Duodenal mucosa (tissue), 2 donors: ENCODE data around the gene TTC36.
"Not testable (repeated sequence)": the region's sequence is repeated elsewhere in the genome, so short reads cannot be mapped to it uniquely, and the experiment has no call there.

Experiments
- H3K27ac ChIP-seq: one replicate; pipeline ENCODE4 v1.7.0; 2013; ENCODE audit warnings: low read depth, low read length
- H3K27me3 ChIP-seq, 2 donors: one replicate each; pipeline ENCODE4 v1.7.0; 2013; ENCODE audit warnings: low read length in 2 of 2, control low read depth in 1 of 2; ENCODE audit not compliant: insufficient read depth in 2 of 2, control insufficient read depth in 1 of 2
- H3K36me3 ChIP-seq, 2 donors: one replicate each; pipeline ENCODE4 v1.7.0; 2013; ENCODE audit warnings: low read length in 2 of 2, control low read depth in 1 of 2; ENCODE audit not compliant: insufficient read depth in 2 of 2, control insufficient read depth in 1 of 2
- H3K4me1 ChIP-seq, 2 donors: one replicate each; pipeline ENCODE4 v1.7.0; 2013; ENCODE audit warnings: low read length in 2 of 2, control low read depth in 1 of 2; ENCODE audit not compliant: insufficient read depth in 2 of 2, control insufficient read depth in 1 of 2
- H3K4me3 ChIP-seq, 2 donors: one replicate each; pipeline ENCODE4 v1.7.0; 2013; ENCODE audit warnings: low read length in 2 of 2, low read depth in 1 of 2
- H3K9ac ChIP-seq, 2 donors: one replicate each; pipeline ENCODE4 v1.7.0; 2013; ENCODE audit warnings: low read length in 2 of 2, low read depth in 1 of 2
- H3K9me3 ChIP-seq, 2 donors: one replicate each; pipeline ENCODE4 v1.7.0; 2013; ENCODE audit warnings: low read length in 2 of 2, control low read depth in 1 of 2; ENCODE audit not compliant: control insufficient read depth in 1 of 2

TTC36 gene

DNA sequence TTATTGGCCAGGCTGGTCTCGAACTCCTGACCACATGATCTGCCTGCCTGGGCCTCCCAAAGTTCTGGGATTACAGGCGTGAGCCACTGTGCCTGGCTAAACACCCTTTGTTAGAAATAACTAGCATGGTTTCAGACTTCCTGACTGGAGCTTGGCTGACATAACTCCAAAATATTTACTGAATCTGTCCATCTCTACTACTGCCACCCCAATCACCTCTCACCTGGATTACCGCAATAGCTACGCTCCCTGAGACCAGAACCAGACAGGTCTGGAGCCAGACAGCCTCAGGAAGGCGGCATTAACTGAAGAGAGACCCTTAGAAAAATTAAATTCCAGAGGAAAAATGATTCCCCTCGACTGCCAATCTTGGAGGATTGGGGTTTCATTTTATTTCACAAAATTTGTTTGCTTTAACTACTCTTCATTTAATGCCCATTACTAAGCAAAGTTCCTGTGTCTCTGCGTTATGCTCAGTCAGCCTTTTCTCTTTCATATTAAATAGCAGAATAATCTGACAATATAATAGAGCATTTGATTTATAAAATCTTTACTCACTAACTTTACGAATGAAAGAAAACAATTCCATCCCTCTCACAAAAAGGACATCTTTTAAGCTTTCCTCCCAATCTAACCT is 16.9 kb downstream of the TTC36 start:
- Histone ChIP-seq H3K27ac (no peak overlapping the region), H3K4me1 (no peaks in the 10 kb centered on the region), H3K9ac (no peak overlapping the region), H3K9me3 (no peaks in the 10 kb centered on the region), H3K36me3 (peaks cover 5 to 37% of the 10 kb centered on the region in 2 donors), H3K4me3 (no peak overlapping the region), H3K27me3 (no peaks in the 10 kb centered on the region)

GRCh38 chr11:118544647-118545010 is 17.4 kb downstream of the TTC36 start:
- Histone ChIP-seq H3K27me3 (no peaks in the 10 kb centered on the region), H3K27ac (no peak overlapping the region), H3K4me3 (no peak overlapping the region), H3K9ac (no peak overlapping the region), H3K36me3 (peaks cover 5 to 37% of the 10 kb centered on the region in 2 donors), H3K9me3 (no peaks in the 10 kb centered on the region), H3K4me1 (no peaks in the 10 kb centered on the region)

DNA sequence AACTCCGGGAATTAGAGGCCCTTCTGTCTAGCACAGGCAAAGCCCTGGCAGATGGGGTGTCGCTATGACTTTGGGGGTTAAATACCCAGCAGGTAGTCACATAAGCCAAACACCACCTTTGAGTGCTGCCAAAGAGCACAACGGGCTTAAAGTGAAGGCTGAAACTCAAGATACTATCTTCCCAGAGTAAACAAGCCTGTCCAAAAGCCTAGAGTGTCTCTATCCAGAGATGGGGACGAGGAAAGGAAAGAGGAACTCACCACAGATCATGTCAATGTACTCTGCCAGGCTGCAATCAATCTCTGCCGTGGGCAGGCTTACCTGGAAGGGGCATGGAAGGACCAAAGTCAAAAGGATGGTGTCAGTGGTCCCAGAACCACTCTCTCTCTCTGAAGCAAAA is 18.3 kb downstream of the TTC36 start:
- no peaks in the 10 kb centered on the region for H3K9me3 ChIP-seq
- H3K4me3 ChIP-seq = no peak overlapping the region
- H3K27me3 ChIP-seq = no peaks in the 10 kb centered on the region
- H3K36me3 ChIP-seq = peaks cover 5 to 37% of the 10 kb centered on the region in 2 donors
- H3K4me1 ChIP-seq = no peaks in the 10 kb centered on the region
- no peak overlapping the region for H3K9ac ChIP-seq
- no peak overlapping the region for H3K27ac ChIP-seq

- Histone ChIP-seq H3K27ac (no peak overlapping the region), H3K36me3 (peaks cover 7 to 41% of the 10 kb centered on the region in 2 donors)
Observed at GRCh38 chr11:118547132-118547531, 19.9 kb downstream of the TTC36 start.

GRCh38 chr11:118552341-118552740 is 25.1 kb downstream of the TTC36 start:
- H3K27me3 ChIP-seq = no peaks in the 10 kb centered on the region
- no peak overlapping the region for H3K4me3 ChIP-seq
- no peaks in the 10 kb centered on the region for H3K4me1 ChIP-seq
- peaks cover 15 to 37% of the 10 kb centered on the region in 2 donors for H3K36me3 ChIP-seq
- H3K9ac ChIP-seq = no peak overlapping the region
- H3K9me3 ChIP-seq = no peaks in the 10 kb centered on the region
- H3K27ac ChIP-seq = no peak overlapping the region

More at GRCh38 chr11:118547132-118547531, 19.9 kb downstream of the TTC36 start:
- Histone ChIP-seq H3K27me3 (no peaks in the 10 kb centered on the region), H3K9ac (no peak overlapping the region), H3K4me3 (no peak overlapping the region), H3K4me1 (no peaks in the 10 kb centered on the region), H3K9me3 (no peaks in the 10 kb centered on the region)

- peaks cover 0 to 3% of the 10 kb centered on the region in 2 donors for H3K4me1 ChIP-seq
- H3K9ac ChIP-seq = no peak overlapping the region
- H3K4me3 ChIP-seq = no peak overlapping the region
- H3K27me3 ChIP-seq = no peaks in the 10 kb centered on the region
- no peaks in the 10 kb centered on the region for H3K9me3 ChIP-seq
- no peak overlapping the region for H3K27ac ChIP-seq
- H3K36me3 ChIP-seq = peaks cover 0 to 21% of the 10 kb centered on the region in 2 donors
Observed at GRCh38 chr11:118560806-118561205, 33.5 kb downstream of the TTC36 start.

DNA sequence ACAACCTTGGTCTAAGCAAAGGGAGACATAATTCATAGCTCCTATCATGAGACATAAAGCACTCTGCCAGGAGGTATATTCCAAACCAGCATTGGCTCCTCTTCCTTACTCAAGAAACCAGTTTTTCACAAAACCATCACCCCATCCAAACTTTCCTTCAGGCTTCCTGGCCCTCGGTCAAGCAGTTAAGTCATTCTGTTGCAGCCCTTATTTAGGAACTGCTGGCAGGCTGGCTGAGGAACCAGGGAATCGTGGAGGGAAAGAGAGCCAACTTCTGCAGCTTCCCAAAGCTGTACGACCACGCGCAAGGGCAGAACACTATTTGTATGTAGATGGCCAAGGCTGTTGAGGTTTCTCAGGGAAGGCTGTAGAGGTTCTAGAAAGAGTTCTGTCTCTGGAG is 37.8 kb downstream of the TTC36 start:
- H3K4me1 ChIP-seq = peaks cover 0 to 3% of the 10 kb centered on the region in 2 donors
- H3K27ac ChIP-seq = no peak overlapping the region
- peak overlapping the region in 1 of 2 donors; percentile 75 for H3K4me3 ChIP-seq
- H3K36me3 ChIP-seq = peaks cover 0 to 2% of the 10 kb centered on the region in 2 donors
- no peaks in the 10 kb centered on the region for H3K9me3 ChIP-seq
- H3K9ac ChIP-seq = no peak overlapping the region
- H3K27me3 ChIP-seq = no peaks in the 10 kb centered on the region

- no peaks in the 10 kb centered on the region for H3K36me3 ChIP-seq
- H3K4me3 ChIP-seq = no peak overlapping the region
- no peak overlapping the region for H3K27ac ChIP-seq
- no peaks in the 10 kb centered on the region for H3K27me3 ChIP-seq
- H3K9ac ChIP-seq = no peak overlapping the region
- H3K9me3 ChIP-seq = no peaks in the 10 kb centered on the region
- H3K4me1 ChIP-seq = peaks cover 13 to 23% of the 10 kb centered on the region in 2 donors
Observed at GRCh38 chr11:118569670-118570069, 42.4 kb downstream of the TTC36 start.

DNA sequence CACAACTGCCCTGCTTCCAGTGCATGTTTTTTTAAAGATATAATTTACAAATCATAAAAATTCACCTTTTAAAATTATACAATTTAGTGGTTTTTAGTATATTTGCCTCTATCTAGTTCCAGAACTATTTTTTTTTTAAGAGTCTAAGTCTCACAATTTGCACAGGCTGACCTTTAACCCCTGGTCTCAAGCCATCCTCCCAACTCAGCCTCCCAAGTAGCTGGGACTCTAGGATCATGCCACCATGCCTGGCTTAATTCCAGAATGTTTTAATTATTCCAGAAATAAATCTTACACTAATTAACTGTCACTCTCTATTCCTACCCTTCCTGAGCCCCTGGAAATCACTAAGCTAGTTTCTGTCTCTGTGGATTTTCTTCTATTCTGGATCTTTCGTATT is 43.5 kb downstream of the TTC36 start:
- H3K9me3 ChIP-seq = no peaks in the 10 kb centered on the region
- peaks cover 24 to 26% of the 10 kb centered on the region in 2 donors for H3K4me1 ChIP-seq
- no peaks in the 10 kb centered on the region for H3K27me3 ChIP-seq
- no peak overlapping the region for H3K27ac ChIP-seq
- H3K4me3 ChIP-seq = no peak overlapping the region
- no peak overlapping the region for H3K9ac ChIP-seq
- no peaks in the 10 kb centered on the region for H3K36me3 ChIP-seq

DNA sequence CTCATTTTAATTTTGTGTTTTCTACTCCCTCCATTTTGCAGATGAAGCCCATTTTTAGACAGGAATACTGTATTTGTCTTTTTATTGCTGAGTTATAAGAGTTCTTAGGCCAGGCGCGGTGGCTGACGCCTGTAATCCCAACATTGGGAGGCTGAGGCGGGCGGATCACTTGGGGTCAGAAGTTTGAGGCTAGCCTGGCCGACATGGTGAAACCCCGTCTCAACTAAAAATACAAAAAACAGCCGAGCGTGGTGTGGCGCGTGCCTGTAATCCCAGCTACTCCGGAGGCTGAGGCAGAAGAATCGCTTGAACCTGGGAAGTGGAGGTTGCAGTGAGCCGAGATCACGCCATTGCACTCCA is 44.4 kb downstream of the TTC36 start:
- H3K27ac ChIP-seq, H3K27me3 ChIP-seq, H3K36me3 ChIP-seq, H3K9me3 ChIP-seq: not testable (repeated sequence)
- peaks cover 26 to 28% of the 10 kb centered on the region in 2 donors for H3K4me1 ChIP-seq
- peak overlapping the region; percentile 90 to 96 for H3K4me3 ChIP-seq
- peak overlapping the region; percentile 45 to 98 for H3K9ac ChIP-seq
